Fibroblast of lung (primary cell): Measurements from ENCODE around the gene CRLF2. TPM values are rescaled to one million over a fixed set of nuclear protein-coding genes. Genes with fewer than 3 reads are reported as not detected.

Source experiments
- DNase-seq, 2 donors: peaks; one replicate each; pipeline versions ENCODE4 v3.0.0 to v3.0.0-alpha.2; 2010; ENCODE audit warnings: low read depth in 2 of 2
- H2AFZ ChIP-seq: 2 replicates; pipeline ENCODE4 v1.5.1; 2012; ENCODE audit warnings: low read length, control low read depth, inconsistent platforms
- H3K27ac ChIP-seq: 2 replicates; pipeline ENCODE4 v1.5.1; 2011; ENCODE audit warnings: low read length, control low read depth; ENCODE audit not compliant: insufficient read depth
- H3K27me3 ChIP-seq: 2 replicates; pipeline ENCODE4 v1.5.1; 2011; ENCODE audit warnings: mild to moderate bottlenecking, low read length; ENCODE audit not compliant: control insufficient read depth, insufficient read depth
- H3K36me3 ChIP-seq: 2 replicates; pipeline ENCODE4 v1.5.1; 2011; ENCODE audit warnings: low read length; ENCODE audit not compliant: control insufficient read depth, insufficient read depth
- H3K4me1 ChIP-seq: 2 replicates; pipeline ENCODE4 v1.5.1; 2011; ENCODE audit warnings: low read length; ENCODE audit not compliant: control insufficient read depth, insufficient read depth; ENCODE audit errors: extremely low read depth
- H3K4me2 ChIP-seq: 2 replicates; pipeline ENCODE4 v1.5.1; 2011; ENCODE audit warnings: low read length, control low read depth; ENCODE audit not compliant: insufficient read depth; ENCODE audit errors: extremely low read depth
- H3K4me3 ChIP-seq, 4 experiments: fragments of 200-600 bp in 1 of 4; sonication (generic) in 1 of 4; replicated peaks in 1 of 4; 2 replicates each; pipeline ENCODE4 v1.5.1; 2011 to 2016; ENCODE audit warnings: low read length in 4 of 4, low read depth in 3 of 4, mild to moderate bottlenecking in 3 of 4, control low read depth in 2 of 4, inconsistent platforms in 1 of 4, mixed read lengths in 1 of 4; ENCODE audit not compliant: insufficient read depth in 1 of 4; ENCODE audit errors: control extremely low read depth in 1 of 4
- H3K79me2 ChIP-seq: 2 replicates; pipeline ENCODE4 v1.5.1; 2012; ENCODE audit warnings: mild to moderate bottlenecking, low read length, inconsistent platforms; ENCODE audit not compliant: control insufficient read depth, insufficient read depth
- H3K9ac ChIP-seq: 2 replicates; pipeline ENCODE4 v1.5.1; 2011; ENCODE audit warnings: mild to moderate bottlenecking, low read length, control low read depth; ENCODE audit not compliant: insufficient read depth
- H3K9me3 ChIP-seq: 2 replicates; pipeline ENCODE4 v1.5.1; 2012; ENCODE audit warnings: low read depth, low read length; ENCODE audit not compliant: control insufficient read depth, insufficient read depth
- H4K20me1 ChIP-seq: 2 replicates; pipeline ENCODE4 v1.5.1; 2011; ENCODE audit warnings: low read length; ENCODE audit not compliant: control insufficient read depth, insufficient read depth; ENCODE audit errors: extremely low read depth
- CTCF ChIP-seq, 2 donors: IDR thresholded peaks in 1 of 2; conservative IDR thresholded peaks in 1 of 2; 1 replicate in 1 of 2; 2 replicates in 1 of 2; pipeline ENCODE4 v1.5.1; 2011 to 2012; ENCODE audit warnings: low read length in 2 of 2, control low read depth in 1 of 2, inconsistent platforms in 1 of 2, low read depth in 1 of 2, mild to moderate bottlenecking in 1 of 2
- EZH2 ChIP-seq: IDR thresholded peaks from 2 replicates; pipeline ENCODE4 v1.5.1; 2012; ENCODE audit warnings: low read length, control low read depth, mild to moderate bottlenecking; ENCODE audit errors: missing control alignments
- polyA plus RNA-seq, 2 donors: library from polyadenylated mRNA; depleted of rRNA in 1 of 2; stranded (reverse) in 1 of 2; unstranded in 1 of 2; fragments of >200 nt; gene quantifications; 2 replicates each; pipeline ENCODE4 v1.2.1, GENCODE V29; 2011 to 2012; ENCODE audit warnings: missing spikeins in 1 of 2
- total RNA-seq: library from RNA; depleted of rRNA; stranded (reverse); fragments of >200 nt; gene quantifications from 2 replicates; pipeline ENCODE4 v1.2.1, GENCODE V29; 2014

CRLF2 gene
- total and polyA plus RNA-seq, 2 donors (not counting 1 experiment from before 2014, with no cell fraction given), result not detected

- no peaks in the 10 kb centered on the region for H3K4me1 ChIP-seq
- no peak overlapping the region for H3K9ac ChIP-seq
- H3K79me2 ChIP-seq, result no peaks in the 10 kb centered on the region
- no peak overlapping the region for H2AFZ ChIP-seq
- no peaks in the 10 kb centered on the region for H4K20me1 ChIP-seq
- no peak for TF ChIP-seq CTCF (conservative IDR thresholded peaks at IDR 0.05 in 1 of 2, IDR thresholded peaks at IDR 0.05 in 1 of 2; ENCODE audit: low read depth in 1 of 2, low read length in 2 of 2)
- TF ChIP-seq EZH2, result no peak
- H3K36me3 ChIP-seq, result no peaks in the 10 kb centered on the region
- H3K4me3 ChIP-seq, result no peak overlapping the region
- H3K9me3 ChIP-seq, result no peaks in the 10 kb centered on the region
- no peak overlapping the region for H3K27ac ChIP-seq
- no peak overlapping the region for H3K4me2 ChIP-seq
- DNase-seq, result no peak
- H3K27me3 ChIP-seq, result no peaks in the 10 kb centered on the region
Observed at GRCh38 chrX:1165535-1166196, 46.8 kb downstream of the CRLF2 start.

- H3K4me1 ChIP-seq, result no peaks in the 10 kb centered on the region
- DNase-seq, result no peak
- TF ChIP-seq CTCF (conservative IDR thresholded peaks at IDR 0.05 in 1 of 2, IDR thresholded peaks at IDR 0.05 in 1 of 2; ENCODE audit: low read depth in 1 of 2, low read length in 2 of 2), result no peak
- TF ChIP-seq EZH2, result no peak
Observed at GRCh38 chrX:1164322-1165288, 47.8 kb downstream of the CRLF2 start.

GRCh38 chrX:1163231-1163630, 49.2 kb downstream of the CRLF2 start:
- no peaks in the 10 kb centered on the region for H3K9me3 ChIP-seq
- H3K9ac ChIP-seq, result no peak overlapping the region
- no peak overlapping the region for H2AFZ ChIP-seq
- no peak overlapping the region for H3K4me2 ChIP-seq
- TF ChIP-seq CTCF (conservative IDR thresholded peaks at IDR 0.05 in 1 of 2, IDR thresholded peaks at IDR 0.05 in 1 of 2; ENCODE audit: low read depth in 1 of 2, low read length in 2 of 2), result no peak
- no peak for TF ChIP-seq EZH2
- no peaks in the 10 kb centered on the region for H3K4me1 ChIP-seq
- DNase-seq, result no peak
- H3K79me2 ChIP-seq, result no peaks in the 10 kb centered on the region
- no peak overlapping the region for H3K27ac ChIP-seq
- no peaks in the 10 kb centered on the region for H4K20me1 ChIP-seq
- no peaks in the 10 kb centered on the region for H3K36me3 ChIP-seq
- H3K27me3 ChIP-seq, result no peaks in the 10 kb centered on the region
- H3K4me3 ChIP-seq, result no peak overlapping the region

More at GRCh38 chrX:1164322-1165288, 47.8 kb downstream of the CRLF2 start:
- H3K9ac ChIP-seq, result no peak overlapping the region
- H3K27me3 ChIP-seq, result no peaks in the 10 kb centered on the region
- H3K4me3 ChIP-seq, result no peak overlapping the region
- no peak overlapping the region for H3K27ac ChIP-seq
- no peaks in the 10 kb centered on the region for H3K9me3 ChIP-seq
- no peaks in the 10 kb centered on the region for H3K79me2 ChIP-seq
- H4K20me1 ChIP-seq, result no peaks in the 10 kb centered on the region
- H3K36me3 ChIP-seq, result no peaks in the 10 kb centered on the region
- H3K4me2 ChIP-seq, result no peak overlapping the region
- H2AFZ ChIP-seq, result no peak overlapping the region
